HG03378 (cell line): ENCODE measurements around the gene SHC4.
"Not testable (repeated sequence)": the region's sequence is repeated elsewhere in the genome, so short reads cannot be mapped to it uniquely, and the experiment has no call there.

Experiments used
- ATAC-seq: cut with Tn5 transposase; IDR thresholded peaks from one replicate; pipeline ENCODE4 v1.9.1; 2021; ENCODE audit warnings: mild to moderate bottlenecking, moderate library complexity; ENCODE audit not compliant: unreplicated experiment

The SHC4 gene

DNA sequence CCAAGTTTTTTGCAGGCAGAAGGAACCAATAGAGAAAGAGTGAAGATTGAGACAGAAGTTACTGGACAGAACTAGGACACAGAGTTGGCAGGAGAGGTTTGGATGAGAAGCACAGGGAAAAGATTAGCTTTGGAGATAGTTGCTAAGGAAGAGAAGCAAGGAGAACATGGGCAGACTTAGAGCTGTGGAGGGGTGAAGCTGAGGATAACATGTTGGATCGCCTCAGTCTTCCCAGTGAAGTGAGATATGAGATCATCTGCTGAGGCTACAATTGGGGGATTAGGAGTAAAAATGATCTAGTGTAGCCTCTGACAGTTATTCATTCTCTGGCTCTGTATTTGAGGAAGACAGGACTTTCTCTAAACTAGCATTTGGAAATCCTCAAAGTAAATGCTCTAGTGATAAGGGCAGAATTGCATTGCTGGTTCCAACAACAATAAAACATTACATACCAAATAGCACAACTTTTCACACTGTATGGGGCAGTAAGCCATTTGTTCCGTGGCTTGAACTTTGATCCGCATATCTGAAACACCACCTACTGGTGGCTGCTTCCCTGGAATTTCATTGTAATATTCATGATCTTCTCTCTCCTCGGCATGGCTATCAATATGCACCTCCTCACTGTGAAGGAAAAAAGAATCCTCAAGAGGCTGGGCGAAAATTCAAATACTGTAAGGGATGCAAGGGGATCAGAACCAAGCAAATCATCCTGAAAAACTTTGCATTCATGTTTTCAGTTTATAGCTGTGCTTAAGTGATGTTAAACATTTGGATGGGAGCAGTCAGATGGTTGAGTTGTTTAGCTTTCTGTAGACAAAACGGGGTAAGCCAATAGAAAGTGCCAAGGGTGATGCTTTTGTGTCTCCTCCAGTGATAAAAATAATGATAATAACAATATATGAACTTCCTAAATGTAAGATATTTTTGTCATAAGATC lies 107.9 kb downstream of the SHC4 start:
- no peak for ATAC-seq

DNA sequence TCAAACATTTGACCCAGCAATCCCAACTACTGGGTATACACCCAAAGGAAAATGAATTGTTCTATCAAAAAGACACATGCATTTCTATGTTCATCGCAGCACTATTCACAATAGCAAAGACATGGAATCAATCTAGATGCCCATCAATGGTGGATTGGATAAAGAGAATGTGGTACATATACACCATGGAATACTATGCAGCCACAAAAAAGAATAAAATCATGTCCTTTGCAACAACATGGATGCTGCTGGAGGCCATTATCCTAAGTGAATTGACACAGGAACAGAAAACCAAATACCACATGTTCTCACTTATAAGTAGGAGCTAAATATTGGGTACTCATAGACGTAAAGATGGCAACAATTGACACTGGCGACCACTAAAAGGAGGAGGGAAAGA lies 109.3 kb downstream of the SHC4 start:
- not testable (repeated sequence) for ATAC-seq

DNA sequence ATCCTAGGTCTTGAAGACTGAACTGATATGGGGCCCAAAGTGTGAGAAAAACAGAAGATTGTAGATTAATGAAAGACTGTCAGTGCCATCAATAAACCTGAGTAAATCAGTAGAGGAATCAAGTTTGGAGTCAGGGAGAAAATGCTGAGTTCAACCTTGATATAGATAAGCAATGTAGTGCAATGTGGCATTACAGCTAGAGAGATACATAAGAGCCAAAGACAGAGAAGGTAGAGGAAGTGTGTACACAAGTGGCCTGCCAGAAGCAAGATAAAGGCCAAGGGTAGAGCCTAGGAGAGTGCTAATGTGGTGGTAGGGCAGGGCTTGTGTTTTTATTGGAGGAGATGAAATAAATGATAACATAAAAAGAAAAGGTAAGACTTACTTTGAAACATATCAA lies 111.8 kb downstream of the SHC4 start:
- no peak for ATAC-seq

DNA sequence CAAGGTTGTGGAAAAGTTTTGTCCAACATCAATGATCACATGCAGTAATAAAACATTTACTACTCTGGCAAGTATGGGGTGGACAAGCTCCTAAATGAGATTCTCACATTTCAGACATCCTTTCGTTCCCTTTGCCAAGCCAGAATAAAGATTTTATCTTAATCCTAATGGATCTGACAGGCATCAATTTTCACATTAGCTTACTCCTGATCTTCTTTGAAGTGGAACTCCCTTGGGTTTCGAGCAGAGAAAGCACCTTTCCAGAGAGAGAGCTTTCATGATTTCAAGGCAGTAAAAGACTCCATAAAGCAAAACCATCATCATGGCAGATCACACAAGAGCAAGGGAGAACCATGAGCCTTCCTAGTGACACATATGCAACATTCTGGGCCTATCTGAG lies 113.1 kb downstream of the SHC4 start:
- ATAC-seq, result no peak

DNA sequence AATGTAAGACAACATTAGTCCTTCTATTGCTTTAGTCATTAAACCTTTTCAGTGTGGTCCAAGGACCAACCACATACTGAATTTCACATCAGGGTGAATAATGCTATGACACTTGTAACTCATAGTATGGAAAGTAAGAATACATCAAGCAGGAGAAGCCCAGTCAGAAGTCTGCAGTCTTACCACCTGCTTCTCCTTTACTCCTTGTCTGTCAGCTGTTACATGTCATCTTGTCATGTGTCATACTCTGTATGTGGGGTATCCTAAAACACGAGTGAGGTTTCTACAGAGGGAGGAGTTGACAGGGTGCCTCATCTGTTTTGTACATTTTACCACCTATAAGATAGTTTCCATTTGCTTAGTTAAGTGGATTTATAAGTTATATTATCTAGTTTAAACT lies 118.6 kb downstream of the SHC4 start:
- no peak for ATAC-seq

DNA sequence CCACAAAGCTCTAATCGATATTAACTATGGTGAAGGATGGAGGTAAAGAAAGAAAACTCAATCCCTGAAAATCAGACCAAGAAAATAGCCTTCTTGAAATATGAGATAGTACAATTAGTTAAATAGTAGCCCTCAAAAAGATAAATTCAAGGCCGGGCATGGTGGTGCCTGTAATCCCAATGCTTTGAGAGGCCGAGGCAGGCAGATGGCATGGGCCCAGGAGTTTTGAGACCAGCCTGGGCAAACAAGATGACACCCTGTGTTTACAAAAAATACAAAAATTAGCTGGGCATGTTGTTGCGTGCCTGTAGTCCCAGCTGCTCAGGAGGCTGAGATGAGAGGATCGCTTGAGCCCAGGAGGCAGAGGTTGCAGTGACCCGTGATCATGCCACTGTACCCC lies 121.2 kb downstream of the SHC4 start:
- ATAC-seq, result no peak

DNA sequence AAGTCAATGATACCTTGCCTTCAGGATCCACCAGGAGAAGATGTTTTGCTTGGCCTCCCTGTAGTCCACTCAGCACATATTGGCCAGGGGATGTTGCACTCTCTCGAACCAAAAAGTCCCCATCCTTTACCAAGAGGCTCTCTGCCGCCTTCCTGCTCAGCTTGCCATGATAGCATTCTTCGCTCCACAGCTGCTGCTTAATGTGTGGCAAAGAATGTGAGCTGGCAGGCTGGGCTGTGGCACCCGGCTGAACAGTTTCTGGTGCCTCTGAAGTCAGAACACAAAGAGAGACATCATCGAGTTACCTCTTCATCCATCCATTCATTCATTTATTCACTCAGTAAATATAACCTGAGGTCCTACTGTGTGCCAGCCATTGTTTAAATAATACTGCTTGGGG lies 129.0 kb downstream of the SHC4 start:
- ATAC-seq, result no peak

DNA sequence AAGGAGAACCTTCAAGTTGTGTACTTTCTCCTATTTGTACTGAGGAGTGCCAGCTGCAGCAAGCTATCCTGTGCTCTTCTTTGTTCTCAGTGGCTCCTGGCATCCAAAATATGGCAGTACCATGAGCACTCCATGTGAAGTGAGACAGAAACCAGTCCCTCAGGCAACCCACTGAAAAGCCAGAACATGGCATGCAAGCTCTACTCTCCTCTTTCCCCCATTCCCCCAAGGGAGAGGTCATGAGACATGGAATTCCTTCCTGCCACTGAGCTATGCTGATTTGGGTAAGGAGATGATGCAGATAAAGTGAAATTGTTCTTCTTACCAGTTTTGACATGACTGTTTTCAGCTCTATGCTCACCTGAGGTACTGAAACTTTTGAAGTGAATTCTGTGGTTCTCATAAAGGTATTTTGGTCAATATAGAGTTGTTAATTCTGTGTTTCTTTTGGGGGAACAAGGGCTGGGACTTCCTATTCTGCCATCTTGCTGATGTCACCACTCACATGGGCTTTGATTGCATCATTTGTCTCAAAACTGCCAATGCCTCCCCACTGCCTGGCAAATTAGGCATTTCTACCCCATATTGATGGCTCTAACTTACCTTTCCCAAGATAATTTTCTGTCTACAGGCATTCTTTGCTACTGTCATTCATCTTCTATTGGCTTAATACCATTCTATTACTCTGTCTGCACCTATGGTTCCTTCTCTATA lies 130.0 kb downstream of the SHC4 start:
- ATAC-seq, result no peak

DNA sequence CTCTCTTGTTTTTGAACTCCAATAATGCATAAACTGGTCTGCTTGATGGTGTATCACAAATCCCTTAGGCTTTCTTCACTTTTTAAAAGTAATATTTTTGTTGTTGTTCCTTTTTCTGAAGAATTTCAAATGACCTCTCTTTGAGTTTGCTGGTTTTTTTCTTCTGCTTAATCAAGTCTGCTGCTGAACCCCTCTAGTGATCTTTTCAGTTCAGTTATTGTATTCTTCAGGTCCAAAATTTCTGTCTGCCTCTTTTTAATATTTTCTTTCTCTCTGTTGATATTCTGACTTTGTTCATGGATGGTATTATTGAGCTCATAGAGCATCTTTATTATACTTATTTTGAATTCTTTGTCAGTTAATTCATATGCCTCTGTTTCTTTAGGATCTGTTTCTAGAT lies 131.1 kb downstream of the SHC4 start:
- ATAC-seq, result no peak

DNA sequence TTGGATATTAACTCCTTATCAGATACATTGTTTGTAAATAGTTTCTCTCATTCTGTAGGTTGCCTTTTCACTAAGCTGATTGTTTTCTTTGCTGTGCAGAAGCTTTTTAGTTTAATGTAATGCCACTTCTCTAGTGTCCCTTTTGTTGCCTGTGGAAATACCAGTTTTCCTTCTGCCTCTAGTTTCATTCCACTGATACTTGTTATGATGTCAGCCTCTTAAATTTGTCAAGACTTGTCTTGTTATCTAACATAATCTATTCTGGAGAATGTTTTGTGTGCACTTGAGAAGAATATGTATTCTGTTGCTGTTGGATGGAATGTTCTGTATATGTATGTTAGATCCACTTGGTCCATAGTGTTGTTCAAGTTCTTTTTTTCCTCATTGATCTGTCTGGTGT lies 134.8 kb downstream of the SHC4 start:
- no peak for ATAC-seq

DNA sequence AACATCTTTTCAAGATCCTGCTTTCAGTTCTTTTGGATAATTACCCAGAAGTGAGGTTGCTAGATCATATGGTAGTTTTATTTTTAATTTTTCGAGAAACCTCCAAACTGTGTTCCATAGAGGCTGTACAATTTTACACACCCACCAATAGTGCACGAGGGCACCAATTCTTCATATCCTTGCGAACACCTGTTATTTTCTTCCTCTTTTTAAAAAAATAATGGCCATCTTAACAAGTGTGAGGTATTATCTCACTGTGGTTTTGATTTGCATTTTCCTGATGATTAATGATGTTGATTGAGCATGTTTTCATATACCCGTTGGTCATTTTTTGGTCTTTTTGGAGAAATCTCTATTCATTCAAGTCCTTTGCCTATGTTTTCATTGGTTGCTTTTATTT lies 135.2 kb downstream of the SHC4 start:
- ATAC-seq, result no peak

DNA sequence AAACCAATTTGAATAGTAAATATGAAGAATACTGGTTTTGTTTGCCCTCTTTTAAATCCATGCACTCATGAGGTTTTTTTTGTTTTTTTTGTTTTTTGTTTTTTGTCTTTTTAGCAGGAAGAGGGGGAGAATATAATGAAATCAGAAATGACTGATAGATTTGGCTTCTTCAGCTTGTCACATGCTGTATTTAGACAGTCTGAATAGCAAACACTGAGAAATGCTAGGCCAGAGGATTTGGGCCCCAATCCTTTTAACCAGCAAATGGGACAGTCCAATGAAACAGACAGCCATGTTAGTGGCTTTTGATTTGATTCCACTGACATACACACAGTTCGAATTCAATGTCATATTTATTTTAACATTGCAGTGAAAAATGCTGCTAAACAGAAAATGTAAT lies 138.6 kb downstream of the SHC4 start:
- no peak for ATAC-seq

DNA sequence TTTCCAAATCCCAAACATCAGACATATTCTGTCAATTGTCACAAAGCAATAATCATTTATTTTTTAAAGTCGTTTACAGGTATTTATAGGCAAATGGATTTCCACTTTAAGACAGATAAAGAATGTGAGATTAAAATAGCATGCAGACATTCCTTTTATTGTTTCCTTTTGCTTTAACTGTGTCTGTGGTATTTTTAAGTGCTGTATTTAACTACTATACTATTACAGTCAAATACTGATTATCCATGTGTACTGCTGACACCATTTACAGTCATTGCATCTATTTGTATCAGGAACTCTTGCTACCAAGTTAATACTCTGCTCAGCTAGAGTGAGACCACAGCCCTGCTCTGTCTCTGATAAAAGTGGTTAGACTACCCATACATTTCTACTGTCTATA lies 140.0 kb downstream of the SHC4 start:
- no peak for ATAC-seq

DNA sequence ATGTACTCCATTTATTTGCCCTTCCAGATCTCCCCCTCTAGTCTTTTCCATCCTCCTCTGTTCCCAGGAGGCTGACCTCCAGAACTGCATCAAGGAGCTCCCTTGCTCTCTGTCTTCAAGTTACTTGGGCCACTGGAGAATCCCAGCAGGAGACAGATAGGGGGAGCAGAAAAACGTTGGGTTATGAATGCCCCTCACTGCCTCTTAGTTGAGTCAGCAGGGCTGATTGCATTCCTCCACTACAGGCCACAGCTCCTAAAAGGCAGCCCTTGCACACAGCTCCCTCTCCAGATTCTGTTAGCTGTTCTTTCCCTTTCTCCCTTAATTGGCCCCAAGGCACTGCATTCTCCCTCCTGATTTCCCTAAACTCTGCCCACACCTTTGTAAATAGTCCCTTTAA lies 140.5 kb downstream of the SHC4 start:
- ATAC-seq, result no peak

DNA sequence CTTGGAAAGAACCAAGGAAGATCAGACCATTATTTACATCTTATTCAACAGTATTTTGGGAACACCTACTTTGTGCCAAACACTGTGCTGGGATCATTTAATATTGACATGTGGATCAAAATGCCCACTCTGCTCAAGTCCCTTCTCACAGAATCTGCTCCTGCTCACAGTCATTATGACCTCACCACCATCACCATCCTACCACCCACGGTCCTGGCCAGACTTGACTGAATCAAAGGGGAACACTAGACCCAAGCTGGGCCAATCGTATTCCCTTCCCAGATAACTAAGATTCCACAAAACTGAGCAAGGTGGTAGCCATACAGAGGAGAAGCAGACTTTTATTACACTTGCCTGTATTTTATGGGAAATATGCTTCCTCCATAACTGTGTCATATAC lies 149.4 kb downstream of the SHC4 start:
- ATAC-seq, result no peak

DNA sequence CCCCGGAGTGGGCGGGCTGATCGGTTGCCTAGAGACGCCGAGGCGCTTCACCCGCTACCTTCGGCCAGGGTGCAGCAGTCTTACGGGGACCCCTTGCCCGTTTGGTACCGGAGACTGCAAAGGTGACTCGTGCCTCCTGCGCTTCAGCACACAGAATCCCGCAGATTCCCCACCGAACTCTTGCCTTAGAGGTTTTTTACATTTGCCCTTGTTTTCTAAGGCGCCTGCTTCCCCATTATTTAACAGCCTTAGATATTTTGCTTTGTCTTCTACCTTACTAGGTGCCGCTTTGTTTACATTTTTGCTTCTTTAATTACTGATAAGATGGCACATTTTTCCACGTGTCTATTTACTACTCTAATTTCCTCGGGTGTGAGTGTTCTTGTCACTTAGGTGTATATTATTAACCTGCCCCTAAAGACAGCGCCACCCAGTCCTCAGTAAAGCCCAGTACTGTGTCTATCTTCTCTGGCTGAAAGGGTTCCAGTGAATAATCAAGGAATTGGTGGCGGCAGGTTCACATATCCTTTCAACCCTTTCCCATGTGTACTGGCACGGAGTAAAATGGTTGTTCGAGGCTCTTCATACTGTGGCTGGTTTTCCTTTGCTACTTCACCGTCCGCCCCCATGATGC lies 152.3 kb downstream of the SHC4 start:
- ATAC-seq, result no peak

DNA sequence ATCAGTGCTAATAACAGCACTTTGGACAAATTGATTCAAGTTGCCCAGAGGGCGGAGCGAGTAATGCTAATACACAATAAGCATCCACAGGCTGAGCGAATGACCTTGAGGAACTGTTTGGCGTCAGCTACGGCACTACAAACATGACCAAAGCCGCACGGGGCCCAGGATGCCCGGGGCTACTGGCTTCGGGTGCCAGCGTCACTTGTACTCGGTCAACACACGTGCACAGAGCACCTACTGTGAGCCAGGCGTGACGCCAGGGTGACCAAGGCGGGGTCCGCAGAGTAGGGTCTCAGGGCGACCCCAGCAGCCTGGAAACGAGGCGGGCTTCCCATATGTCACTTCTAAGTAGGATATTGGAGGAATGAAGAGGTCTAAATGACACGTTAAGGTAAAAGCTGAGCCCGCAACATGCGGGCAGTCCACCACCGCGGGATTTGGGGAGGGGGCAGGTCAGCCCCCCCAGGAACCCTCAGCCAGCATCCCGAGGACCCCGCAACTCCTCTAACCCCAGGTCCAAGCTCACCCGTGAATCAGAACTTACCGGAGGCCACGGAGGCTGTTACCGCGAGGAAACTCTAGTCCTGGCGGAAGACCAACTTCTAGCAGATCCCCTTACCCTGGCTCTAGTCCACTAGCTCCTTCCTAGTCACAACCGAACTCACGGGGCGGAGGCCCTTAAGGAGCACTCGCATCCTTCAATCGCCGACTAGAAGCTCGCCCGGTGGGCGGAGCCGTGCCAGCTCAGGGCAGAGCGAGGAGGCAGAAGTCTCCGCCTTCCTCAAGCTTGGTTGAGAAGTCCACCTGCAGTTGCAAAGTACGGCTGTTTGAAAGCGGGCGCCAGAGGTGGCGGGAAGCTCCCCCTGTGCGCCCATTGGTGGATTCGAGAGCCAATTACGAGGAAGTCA lies 153.1 kb downstream of the SHC4 start, which contains the start of gene CEP152:
CEP152 (minus strand) TSS at position 656 of the 911 bp plus-strand sequence. CDS start 5,420 bp downstream, outside the sequence.
- peak; percentile 99 for ATAC-seq

DNA sequence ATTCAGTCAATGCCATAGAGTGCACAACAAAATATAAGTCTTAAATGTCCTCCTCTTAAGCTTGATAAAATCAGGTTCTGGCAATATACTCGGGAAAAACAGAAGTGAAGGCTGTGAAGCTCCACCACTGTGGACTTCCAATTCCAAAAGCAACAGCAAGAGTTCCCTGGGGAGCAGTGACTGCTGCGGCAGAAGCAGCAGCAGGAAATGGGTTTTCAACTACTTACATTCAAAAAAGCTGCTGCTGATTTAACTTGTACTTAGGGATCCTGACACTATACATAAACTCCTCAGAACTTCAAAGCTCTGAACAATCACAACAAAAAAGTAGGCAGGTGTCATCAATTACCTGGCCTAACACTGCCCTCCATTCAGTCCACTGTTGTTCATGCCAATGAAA lies 157.6 kb downstream of the SHC4 start:
- ATAC-seq, result no peak

DNA sequence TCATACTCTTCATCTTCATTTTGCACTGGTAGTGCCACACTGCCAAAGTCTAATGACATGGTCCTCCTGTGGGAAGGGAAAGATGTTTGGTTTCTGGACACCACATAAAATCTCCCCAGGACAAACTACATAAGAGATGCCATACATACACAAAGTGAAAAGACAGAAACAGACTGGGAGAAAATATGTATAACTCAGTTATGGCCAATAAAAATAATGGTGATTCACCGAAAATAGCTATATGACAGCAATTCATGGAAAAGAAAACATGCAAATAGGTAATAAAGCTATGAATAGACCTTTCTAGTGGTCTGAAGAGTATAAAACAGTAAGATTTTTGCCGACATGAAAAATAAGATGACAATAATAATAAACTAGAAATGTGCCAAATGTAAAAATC lies 158.1 kb downstream of the SHC4 start:
- ATAC-seq, result no peak

DNA sequence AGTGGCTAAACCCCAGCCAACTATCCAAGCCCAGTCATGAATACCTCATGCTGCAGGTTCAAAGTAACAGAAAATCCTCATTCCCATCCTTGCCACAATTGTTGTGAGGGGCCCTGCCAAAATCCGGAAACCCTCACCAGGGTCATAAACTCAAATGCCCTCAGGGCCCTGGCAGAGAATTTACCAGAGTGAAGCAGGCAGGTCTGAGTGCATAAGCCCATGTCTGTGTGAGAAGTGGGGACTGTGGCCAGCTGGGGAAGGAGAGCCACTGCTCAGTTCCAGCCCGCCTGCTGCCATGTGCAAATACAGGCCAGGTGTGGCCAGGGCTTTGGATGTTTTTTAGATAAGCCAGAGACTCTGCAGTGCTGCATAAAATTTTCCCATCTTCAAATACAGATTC lies 159.8 kb downstream of the SHC4 start:
- ATAC-seq, result no peak

DNA sequence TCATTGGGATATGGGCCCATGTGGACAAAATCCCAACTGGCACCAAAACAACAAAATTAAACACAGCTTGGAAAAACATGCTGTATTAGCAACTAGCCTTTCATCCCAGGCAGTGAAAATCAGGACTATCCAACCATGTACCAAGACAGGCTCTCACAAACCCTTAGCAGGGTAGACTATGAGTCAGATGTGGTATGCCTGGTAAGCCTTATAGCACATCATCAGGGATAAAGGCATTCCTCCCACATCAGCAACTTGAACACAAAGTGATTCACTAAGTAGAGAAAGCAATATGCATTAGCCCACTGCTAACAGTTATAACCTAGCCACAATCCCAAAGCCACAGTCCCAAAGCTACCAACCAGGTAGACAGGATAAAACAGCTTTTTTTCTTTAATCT lies 160.9 kb downstream of the SHC4 start:
- ATAC-seq, result no peak
